Caco-2 (cell line): ENCODE results near the gene ABCC3. TPM values are rescaled to one million over a fixed set of nuclear protein-coding genes. Genes with fewer than 3 reads are reported as not detected.

Experiments used
- BruUV-seq: library from RNA; stranded (reverse); fragments of 400-500 nt; replicated peaks from 2 replicates; lab custom pipeline; 2021; lab: Mats Ljungman, UMichigan
- CTCF ChIA-PET: fragments of 300-600 bp; sonication (Branson Sonifier 250); formaldehyde crosslinking; loops from one replicate; lab custom pipeline; 2022; ENCODE audit warnings: antibody characterized with exemption; lab: Charles Lee
- POLR2A ChIA-PET: fragments of 300-600 bp; sonication (Branson Sonifier 250); formaldehyde crosslinking; loops from one replicate; lab custom pipeline; 2022; ENCODE audit warnings: antibody characterized with exemption; lab: Charles Lee
- DNase-seq, 2 experiments: peaks; one replicate each; pipeline versions ENCODE4 v3.0.0 to v3.0.0-alpha.2; 2020 to 2022
- H3K27me3 ChIP-seq: replicated peaks from 2 replicates; pipeline ENCODE4 v1.6.0; 2011; ENCODE audit warnings: low read length; ENCODE audit not compliant: control insufficient read depth, insufficient read depth
- H3K36me3 ChIP-seq: 2 replicates; pipeline ENCODE4 v1.5.1; 2011; ENCODE audit warnings: low read length; ENCODE audit not compliant: control insufficient read depth, insufficient read depth
- H3K4me1 ChIP-seq: fragments of 250-450 bp; sonication (Bioruptor Pico); 2 replicates; pipeline ENCODE4 v1.5.1; 2020; ENCODE audit warnings: mild to moderate bottlenecking
- H3K4me3 ChIP-seq: 2 replicates; pipeline ENCODE4 v1.5.1; 2011; ENCODE audit warnings: low read depth, mild to moderate bottlenecking, control low read depth, low read length
- H3K9me3 ChIP-seq: fragments of 250-450 bp; sonication (Bioruptor Pico); 2 replicates; pipeline ENCODE4 v1.5.1; 2020; ENCODE audit warnings: mild to moderate bottlenecking, moderate library complexity
- H3K27ac Mint-ChIP-seq: one replicate; pipeline ENCODE4 v1.8.0; 2022; ENCODE audit warnings: mixed read lengths; ENCODE audit not compliant: unreplicated experiment
- H3K27me3 Mint-ChIP-seq: one replicate; pipeline ENCODE4 v1.8.0; 2022; ENCODE audit warnings: mixed read lengths; ENCODE audit not compliant: insufficient read depth, unreplicated experiment
- H3K36me3 Mint-ChIP-seq: one replicate; pipeline ENCODE4 v1.8.0; 2022; ENCODE audit warnings: mild to moderate bottlenecking, mixed read lengths; ENCODE audit not compliant: insufficient read depth, unreplicated experiment
- H3K4me1 Mint-ChIP-seq: one replicate; pipeline ENCODE4 v1.8.0; 2022; ENCODE audit warnings: low read depth, mixed read lengths; ENCODE audit not compliant: unreplicated experiment
- H3K4me3 Mint-ChIP-seq: one replicate; pipeline ENCODE4 v1.8.0; 2022; ENCODE audit warnings: mild to moderate bottlenecking, moderate library complexity, mixed read lengths; ENCODE audit not compliant: unreplicated experiment
- H3K9me3 Mint-ChIP-seq: one replicate; pipeline ENCODE4 v1.8.0; 2022; ENCODE audit warnings: mixed read lengths; ENCODE audit not compliant: unreplicated experiment
- intact Hi-C: fragments of 100-400 bp; cut with micrococcal nuclease; formaldehyde crosslinking; loops from one replicate; pipeline ENCODE4 v1.10.0; 2022; ENCODE audit not compliant: unreplicated experiment
- total RNA-seq: library from RNA; stranded (reverse); gene quantifications from 2 replicates; pipeline ENCODE4 v1.2.3, GENCODE V29; 2022
- TF ChIP-seq, protein P1 (sequence below), 2 experiments: fragments of 200-600 bp in 1 of 2; IDR thresholded peaks; 1 replicate in 1 of 2; 2 replicates in 1 of 2; pipeline versions ENCODE4 v1.5.1 to v1.8.0; 2011 to 2022; ENCODE audit warnings: antibody characterized with exemption in 1 of 2, control low read depth in 1 of 2, inconsistent platforms in 1 of 2, low read depth in 1 of 2, low read length in 1 of 2, mild to moderate bottlenecking in 1 of 2, moderate library complexity in 1 of 2; ENCODE audit not compliant: insufficient read depth in 1 of 2, severe bottlenecking in 1 of 2, unreplicated experiment in 1 of 2

ABCC3 gene
- total RNA-seq, 1 experiment from 2014 or later = 45.6 TPM

DNA sequence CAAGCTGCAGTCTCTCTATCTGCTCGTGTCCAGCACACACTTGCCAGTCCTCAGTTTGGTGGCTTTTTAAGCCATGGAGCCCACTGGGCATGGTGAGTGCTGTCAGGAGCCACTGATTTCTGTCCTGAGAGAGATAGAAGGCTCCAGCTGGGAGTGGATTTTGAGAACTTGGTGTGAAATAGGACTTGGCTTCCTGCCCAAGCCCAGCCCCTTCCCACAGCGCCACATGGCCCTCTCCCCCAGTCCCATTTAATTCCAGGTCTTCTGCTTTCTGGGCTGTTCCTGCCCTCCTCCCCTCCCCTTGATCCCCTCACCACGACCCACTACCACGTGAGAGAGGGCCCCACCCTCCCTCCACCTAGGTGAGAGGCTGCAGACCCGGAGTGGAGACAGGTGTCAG lies 14.4 kb upstream of the ABCC3 start:
- ChIA-PET POLR2A (interaction anchor here (0.6 to 1.1 kb wide), 2 partner anchors 66 to 69 kb away, joined by 3 read pairs; no protein-coding TSS in a partner anchor), CTCF (interaction anchor here (0.6 to 1.9 kb wide), 6 partner anchors 8 to 137 kb away, joined by 3 to 5 read pairs (median 3); no protein-coding TSS in a partner anchor)
- DNase-seq = no peak
- Histone ChIP-seq H3K36me3 (no peaks in the 10 kb centered on the region), H3K4me3 (no peak overlapping the region), H3K4me1 (no peaks in the 10 kb centered on the region), H3K27me3 (no peaks in the 10 kb centered on the region), H3K9me3 (no peaks in the 10 kb centered on the region)
- no TSS peak for BruUV-seq
- Mint-ChIP-seq H3K4me1 (peaks cover 1% of the 10 kb centered on the region), H3K9me3 (no peaks in the 10 kb centered on the region), H3K4me3 (no peak overlapping the region), H3K27ac (no peak overlapping the region), H3K36me3 (no peaks in the 10 kb centered on the region), H3K27me3 (no peaks in the 10 kb centered on the region)
- TF ChIP-seq, protein P1, sequence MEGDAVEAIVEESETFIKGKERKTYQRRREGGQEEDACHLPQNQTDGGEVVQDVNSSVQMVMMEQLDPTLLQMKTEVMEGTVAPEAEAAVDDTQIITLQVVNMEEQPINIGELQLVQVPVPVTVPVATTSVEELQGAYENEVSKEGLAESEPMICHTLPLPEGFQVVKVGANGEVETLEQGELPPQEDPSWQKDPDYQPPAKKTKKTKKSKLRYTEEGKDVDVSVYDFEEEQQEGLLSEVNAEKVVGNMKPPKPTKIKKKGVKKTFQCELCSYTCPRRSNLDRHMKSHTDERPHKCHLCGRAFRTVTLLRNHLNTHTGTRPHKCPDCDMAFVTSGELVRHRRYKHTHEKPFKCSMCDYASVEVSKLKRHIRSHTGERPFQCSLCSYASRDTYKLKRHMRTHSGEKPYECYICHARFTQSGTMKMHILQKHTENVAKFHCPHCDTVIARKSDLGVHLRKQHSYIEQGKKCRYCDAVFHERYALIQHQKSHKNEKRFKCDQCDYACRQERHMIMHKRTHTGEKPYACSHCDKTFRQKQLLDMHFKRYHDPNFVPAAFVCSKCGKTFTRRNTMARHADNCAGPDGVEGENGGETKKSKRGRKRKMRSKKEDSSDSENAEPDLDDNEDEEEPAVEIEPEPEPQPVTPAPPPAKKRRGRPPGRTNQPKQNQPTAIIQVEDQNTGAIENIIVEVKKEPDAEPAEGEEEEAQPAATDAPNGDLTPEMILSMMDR (IDR thresholded peaks at IDR 0.05; ENCODE audit: insufficient read depth in 1 of 2, low read depth in 1 of 2, low read length in 1 of 2, severe bottlenecking in 1 of 2, unreplicated experiment in 1 of 2) = no peak
- intact Hi-C loops = no loop called here

DNA sequence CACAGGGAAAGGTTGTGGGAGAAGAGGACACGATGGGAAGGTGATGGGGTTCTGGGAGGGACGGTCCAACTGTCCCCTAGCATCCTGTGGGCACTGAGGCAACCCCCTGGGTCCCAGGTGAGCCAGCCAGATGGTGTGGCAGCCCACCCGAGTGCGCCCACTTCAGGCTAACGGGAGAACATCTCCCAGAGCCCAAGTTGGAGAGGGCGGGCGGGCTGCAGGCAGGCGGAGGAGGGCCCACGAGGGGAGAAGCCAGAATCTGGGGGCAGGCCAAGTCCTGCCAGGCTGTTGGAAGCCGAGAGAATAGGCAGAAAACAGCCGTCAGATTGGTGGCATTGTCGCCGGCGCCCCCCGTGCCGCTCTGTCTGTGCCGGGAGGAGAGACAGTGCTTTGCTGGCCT lies 13.8 kb upstream of the ABCC3 start:
- H3K36me3 Mint-ChIP-seq = no peaks in the 10 kb centered on the region
- no peak for DNase-seq
- H3K27me3 Mint-ChIP-seq = no peaks in the 10 kb centered on the region
- no peak overlapping the region for H3K4me3 ChIP-seq
- no peaks in the 10 kb centered on the region for H3K9me3 ChIP-seq
- no peaks in the 10 kb centered on the region for H3K36me3 ChIP-seq
- intact Hi-C loops = no loop called here
- peaks cover 3% of the 10 kb centered on the region for H3K4me1 ChIP-seq
- no peaks in the 10 kb centered on the region for H3K9me3 Mint-ChIP-seq
- TF ChIP-seq, protein P1 (IDR thresholded peaks at IDR 0.05; ENCODE audit: insufficient read depth in 1 of 2, low read depth in 1 of 2, low read length in 1 of 2, severe bottlenecking in 1 of 2, unreplicated experiment in 1 of 2) = peak; percentile 35 to 36
- POLR2A ChIA-PET = no interaction called here
- peaks cover 7% of the 10 kb centered on the region for H3K4me1 Mint-ChIP-seq
- H3K4me3 Mint-ChIP-seq = no peak overlapping the region
- CTCF ChIA-PET = interaction anchor here (0.6 to 1.0 kb wide), 4 partner anchors 19 to 143 kb away, joined by 3 to 7 read pairs (median 3); partner anchors contain the start of gene CACNA1G
- BruUV-seq = no TSS peak
- no peaks in the 10 kb centered on the region for H3K27me3 ChIP-seq
- no peak overlapping the region for H3K27ac Mint-ChIP-seq

DNA sequence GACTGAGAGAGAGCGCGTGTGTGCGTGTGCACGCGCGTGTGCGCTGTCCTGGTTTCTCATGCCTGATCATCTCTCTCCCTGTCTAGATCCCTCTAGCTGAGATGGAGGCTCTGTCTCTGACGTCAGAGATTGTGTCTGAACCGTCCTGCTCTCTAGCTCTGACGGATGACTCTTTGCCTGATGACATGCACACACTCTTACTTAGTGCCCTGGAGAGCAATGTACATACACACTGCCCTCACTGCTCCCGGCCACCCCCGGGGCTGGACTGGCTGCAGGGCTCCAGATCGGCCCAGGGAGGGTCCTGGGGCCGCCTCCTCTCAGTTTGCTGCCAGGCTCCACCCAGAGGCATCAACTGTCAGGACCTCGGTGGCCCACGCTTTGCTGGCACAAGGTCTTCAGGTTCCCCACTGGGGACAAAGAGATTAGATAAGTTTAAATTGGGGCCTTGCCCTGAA lies 13.1 kb upstream of the ABCC3 start:
- intact Hi-C loops = no loop called here
- Mint-ChIP-seq H3K9me3 (no peaks in the 10 kb centered on the region), H3K27me3 (no peaks in the 10 kb centered on the region), H3K4me1 (peaks cover 7% of the 10 kb centered on the region), H3K36me3 (no peaks in the 10 kb centered on the region), H3K27ac (no peak overlapping the region), H3K4me3 (no peak overlapping the region)
- ChIA-PET POLR2A (no interaction called here), CTCF (interaction anchor here (0.6 to 10.6 kb wide), 4 partner anchors 20 to 143 kb away, joined by 3 to 272 read pairs (median 5); partner anchors contain the start of genes CACNA1G and SPATA20)
- Histone ChIP-seq H3K9me3 (no peaks in the 10 kb centered on the region), H3K36me3 (no peaks in the 10 kb centered on the region), H3K4me3 (no peak overlapping the region), H3K4me1 (peaks cover 10% of the 10 kb centered on the region), H3K27me3 (no peaks in the 10 kb centered on the region)
- BruUV-seq = no TSS peak
- no peak for DNase-seq
- TF ChIP-seq, protein P1 (IDR thresholded peaks at IDR 0.05; ENCODE audit: insufficient read depth in 1 of 2, low read depth in 1 of 2, low read length in 1 of 2, severe bottlenecking in 1 of 2, unreplicated experiment in 1 of 2) = no peak
